Prostate gland (tissue), 2 donors: ENCODE data around the gene SLC35D2.

Source experiments
- POLR2A ChIP-seq: fragments of 450-650 bp; IDR thresholded peaks from one replicate; pipeline ENCODE4 v1.6.1; 2016; ENCODE audit warnings: antibody characterized with exemption, mild to moderate bottlenecking
- TF ChIP-seq, protein P1 (sequence below), 4 experiments: fragments of 200-600 bp in 2 of 4; fragments of 450-650 bp in 2 of 4; sonication (generic) in 2 of 4; IDR thresholded peaks; 1 replicate in 3 of 4; 2 replicates in 1 of 4; pipeline ENCODE4 v1.5.1; 2016 to 2019; ENCODE audit warnings: antibody characterized with exemption in 4 of 4, mild to moderate bottlenecking in 2 of 4, moderate library complexity in 2 of 4

DNA sequence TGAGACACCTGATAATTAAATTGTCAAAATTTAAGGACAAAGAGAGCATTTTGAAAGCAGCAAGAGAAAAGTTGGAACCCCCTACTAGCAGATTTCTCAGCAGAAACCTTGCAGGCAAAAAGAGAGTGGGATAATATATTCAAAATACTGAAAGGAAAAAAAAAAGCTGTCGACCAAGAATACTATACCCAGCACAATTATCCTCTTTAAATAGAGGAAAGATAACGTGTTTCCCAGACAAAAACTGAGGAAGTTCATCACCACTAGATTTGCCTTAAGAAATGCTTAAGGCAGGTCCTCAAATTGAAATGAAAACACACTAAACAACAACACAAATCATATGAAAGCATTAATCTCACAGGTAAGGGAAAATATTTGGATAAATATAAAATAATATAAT is 108.6 kb downstream of the SLC35D2 start:
- TF ChIP-seq, protein P1, sequence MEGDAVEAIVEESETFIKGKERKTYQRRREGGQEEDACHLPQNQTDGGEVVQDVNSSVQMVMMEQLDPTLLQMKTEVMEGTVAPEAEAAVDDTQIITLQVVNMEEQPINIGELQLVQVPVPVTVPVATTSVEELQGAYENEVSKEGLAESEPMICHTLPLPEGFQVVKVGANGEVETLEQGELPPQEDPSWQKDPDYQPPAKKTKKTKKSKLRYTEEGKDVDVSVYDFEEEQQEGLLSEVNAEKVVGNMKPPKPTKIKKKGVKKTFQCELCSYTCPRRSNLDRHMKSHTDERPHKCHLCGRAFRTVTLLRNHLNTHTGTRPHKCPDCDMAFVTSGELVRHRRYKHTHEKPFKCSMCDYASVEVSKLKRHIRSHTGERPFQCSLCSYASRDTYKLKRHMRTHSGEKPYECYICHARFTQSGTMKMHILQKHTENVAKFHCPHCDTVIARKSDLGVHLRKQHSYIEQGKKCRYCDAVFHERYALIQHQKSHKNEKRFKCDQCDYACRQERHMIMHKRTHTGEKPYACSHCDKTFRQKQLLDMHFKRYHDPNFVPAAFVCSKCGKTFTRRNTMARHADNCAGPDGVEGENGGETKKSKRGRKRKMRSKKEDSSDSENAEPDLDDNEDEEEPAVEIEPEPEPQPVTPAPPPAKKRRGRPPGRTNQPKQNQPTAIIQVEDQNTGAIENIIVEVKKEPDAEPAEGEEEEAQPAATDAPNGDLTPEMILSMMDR (IDR thresholded peaks at IDR 0.05): no peak
- no peak for TF ChIP-seq POLR2A
